H4 (cell line): ENCODE measurements around the gene CRHR1. TPM values are rescaled to one million over a fixed set of nuclear protein-coding genes. Genes with fewer than 3 reads are reported as not detected.

Experiments used
- DNase-seq: peaks from one replicate; pipeline ENCODE4 v3.0.0-alpha.2; 2015; ENCODE audit warnings: low spot score
- total RNA-seq: library from RNA; depleted of rRNA; stranded (reverse); fragments of >200 nt; shearing (Covaris generic); gene quantifications from 2 replicates; pipeline ENCODE4 v1.2.3, GENCODE V29; 2014; rRNA removed

Gene CRHR1
- total RNA-seq, 1 experiment from 2014 or later: 1.2 TPM

DNA sequence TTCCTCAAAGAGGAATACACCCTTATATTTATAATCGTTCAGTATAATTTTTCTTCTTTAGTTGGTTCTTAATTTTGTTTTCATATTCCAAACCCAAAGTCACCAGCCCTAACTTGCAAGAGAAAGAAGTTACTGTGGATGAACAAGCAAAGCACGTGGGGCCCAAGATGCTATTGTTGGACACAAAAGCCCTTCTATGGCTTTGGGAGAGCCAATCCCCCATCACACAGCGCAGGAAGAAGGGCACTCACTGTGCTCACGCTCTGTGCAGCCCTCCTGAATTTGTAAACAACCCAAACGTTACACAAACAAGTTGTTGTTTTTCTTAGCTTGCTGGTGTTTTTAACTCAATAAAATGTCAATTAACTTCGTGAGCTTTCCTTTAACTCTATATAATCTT, 83.1 kb downstream of the CRHR1 start:
- DNase-seq: no peak

DNA sequence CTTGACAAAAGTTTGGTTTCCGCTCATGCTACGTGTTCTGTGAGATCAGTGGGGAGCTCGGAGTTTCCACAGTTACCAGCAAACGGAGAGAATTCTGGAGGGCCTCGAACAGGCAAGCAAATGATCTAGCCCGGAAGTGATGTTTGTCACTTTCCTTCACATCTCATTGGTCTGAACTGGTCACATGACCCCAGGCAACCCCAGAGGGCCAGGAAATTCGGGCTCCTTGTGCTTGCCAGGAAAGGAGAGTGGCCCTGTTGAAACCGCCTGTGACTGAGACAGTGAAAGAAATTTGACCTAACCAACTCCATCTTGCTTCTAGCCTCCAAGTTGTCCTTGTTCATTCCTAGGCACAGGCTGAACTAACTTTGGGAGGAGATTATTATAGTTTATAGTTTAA, 83.6 kb downstream of the CRHR1 start:
- peak; percentile 64 for DNase-seq

DNA sequence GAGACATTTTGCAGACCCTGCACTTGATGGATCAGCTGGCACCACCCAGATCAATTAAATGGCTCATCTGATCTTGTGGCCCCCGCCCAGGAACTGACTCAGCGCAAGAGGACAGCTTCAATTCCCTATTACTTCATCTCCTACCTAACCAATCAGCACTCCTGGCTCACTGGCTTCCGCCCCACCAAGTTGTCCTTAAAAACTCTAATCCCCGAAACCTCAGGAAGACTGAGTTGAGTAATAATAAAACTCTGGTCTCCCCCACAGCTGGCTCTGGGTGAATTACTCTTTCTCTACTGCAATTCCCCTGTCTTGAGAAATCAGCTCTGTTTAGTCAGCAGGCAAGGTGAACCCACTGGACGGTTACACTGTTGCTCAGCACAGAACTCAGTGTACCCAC, 84.2 kb downstream of the CRHR1 start:
- DNase-seq: no peak

DNA sequence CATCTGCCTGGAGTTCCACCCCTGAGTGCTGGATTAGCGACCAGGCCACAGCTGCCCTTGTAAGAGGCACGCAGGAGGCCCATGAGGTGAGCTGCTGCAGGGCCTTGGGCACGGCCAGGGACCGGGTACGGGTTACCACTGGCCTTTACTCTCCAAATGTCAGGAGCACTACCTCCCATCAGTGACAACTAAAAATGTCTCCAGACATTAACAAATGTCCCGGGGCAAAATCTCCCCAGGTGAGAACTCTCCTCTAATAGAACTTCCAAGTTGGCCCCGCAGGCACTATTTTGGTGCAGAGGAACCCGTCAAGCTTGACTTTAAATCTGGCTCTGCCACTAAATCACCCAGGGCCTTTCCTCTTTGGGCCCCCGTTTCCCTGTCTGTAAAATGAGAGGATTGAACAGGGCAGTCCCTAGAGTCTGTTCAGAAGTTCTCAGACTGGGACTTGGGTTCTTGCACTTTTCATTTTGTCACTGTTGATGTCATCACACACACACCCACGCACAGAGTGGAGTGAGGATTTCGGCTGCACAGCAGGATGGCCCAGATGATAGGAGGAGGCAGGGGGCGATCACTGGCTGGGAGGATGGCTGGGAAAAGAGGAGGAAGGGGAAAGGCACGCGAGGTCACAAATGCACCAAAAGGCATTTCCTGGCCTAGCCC, 85.7 kb downstream of the CRHR1 start:
- no peak for DNase-seq

DNA sequence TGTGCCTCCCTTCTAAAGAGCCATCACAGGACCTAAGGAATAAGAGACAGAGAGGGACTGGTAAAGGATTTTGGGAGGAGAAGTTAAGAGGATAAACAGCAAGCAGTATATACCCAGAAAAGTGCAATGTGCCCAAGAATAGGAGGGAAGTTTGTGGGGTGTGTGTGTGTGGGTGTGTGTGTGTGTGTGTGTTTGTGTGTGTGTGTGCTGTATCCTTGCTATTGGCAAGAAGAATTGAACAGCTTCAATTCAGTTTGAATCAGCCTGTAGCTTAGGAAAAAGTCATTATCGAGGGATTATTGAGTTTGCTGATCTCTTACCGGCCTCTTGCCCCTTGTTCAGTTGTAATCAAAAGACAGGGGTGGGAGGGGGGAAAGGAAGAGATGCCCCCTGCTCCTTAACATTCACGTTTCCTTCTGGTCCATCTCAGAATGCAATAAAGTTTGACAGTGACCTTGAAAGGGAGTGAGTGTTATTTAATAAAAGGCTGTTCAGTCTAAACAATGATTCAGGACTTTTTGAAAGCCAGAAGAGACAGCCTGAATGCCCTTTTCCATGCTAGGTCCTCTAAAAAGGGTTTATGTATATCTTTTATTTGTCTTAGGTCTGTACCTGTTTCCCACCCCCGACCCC, 86.3 kb downstream of the CRHR1 start:
- no peak for DNase-seq

DNA sequence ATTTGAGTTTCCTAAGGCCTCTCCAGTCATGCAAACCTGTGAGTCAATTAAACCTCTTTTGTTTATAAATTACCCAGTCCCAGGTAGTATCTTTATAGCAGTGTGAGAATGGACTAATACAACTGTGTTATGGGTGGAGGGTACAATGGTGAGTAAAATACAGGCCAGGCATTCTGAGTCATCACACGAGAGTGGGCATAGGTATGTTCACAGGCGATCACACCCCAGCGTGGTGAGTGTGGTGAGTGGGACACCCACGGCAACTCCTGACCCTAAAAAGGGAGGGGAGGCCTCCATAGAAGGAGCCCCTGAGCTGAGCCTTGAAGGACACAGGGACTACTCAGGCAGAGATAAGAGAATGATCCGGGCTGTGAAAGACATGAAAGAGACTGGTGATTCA, 87.6 kb downstream of the CRHR1 start:
- DNase-seq: no peak

DNA sequence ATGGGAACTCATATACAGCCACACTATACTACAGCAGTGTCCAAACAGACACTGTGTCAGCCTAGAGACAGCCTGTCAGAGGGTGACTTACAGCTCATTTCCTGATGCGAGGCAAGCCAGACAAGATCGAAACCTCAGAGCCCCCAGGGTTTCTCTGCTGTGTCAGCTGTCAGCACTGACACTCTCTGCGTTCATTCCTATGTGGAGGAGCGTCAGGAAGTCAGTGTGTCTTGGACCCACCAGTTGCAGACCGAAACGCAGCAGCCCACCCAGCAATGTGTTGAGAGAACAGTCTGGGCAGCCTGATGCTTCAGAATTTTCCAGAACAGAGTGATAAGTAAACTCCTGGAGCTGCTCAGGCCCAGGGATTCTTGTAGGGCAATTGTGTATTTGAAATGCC, 89.6 kb downstream of the CRHR1 start:
- DNase-seq: no peak

DNA sequence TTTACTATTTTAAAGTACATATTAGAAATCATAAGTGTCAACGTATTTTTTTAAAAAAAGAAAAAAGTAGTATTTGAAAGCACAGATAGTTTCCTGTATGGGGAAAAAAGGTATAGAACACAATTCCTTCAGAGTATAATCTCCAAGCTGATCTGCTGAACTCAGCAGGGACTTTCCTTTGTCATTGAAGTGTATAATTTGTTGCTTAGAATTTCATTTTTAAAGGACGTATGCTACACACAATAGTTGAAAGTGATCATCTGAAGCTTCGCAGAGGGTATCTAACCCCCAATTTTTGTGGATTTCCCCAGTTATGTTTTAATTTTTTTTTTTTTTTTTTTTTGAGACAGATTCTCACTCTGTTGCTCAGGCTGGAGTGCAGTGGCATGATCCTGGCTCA, 90.0 kb downstream of the CRHR1 start:
- DNase-seq: no peak

DNA sequence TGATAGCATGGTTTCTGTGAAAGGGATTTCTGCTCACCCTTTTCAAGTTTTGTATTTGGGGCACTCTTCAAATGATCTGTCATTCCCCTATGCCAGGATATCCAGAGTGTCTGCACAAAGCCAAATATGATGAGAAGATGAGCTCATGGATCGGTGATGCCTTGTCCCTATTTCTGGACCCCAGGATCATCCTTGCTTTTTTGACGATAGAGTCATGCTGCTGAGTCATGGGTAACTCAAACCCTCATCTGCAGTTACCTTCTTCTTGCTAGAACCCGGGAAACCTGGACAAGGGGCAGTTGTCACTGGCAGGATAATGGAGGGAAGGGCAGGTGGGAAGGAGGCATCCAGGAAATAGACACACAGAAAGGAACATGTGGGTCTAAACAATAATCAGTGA, 92.4 kb downstream of the CRHR1 start:
- no peak for DNase-seq

DNA sequence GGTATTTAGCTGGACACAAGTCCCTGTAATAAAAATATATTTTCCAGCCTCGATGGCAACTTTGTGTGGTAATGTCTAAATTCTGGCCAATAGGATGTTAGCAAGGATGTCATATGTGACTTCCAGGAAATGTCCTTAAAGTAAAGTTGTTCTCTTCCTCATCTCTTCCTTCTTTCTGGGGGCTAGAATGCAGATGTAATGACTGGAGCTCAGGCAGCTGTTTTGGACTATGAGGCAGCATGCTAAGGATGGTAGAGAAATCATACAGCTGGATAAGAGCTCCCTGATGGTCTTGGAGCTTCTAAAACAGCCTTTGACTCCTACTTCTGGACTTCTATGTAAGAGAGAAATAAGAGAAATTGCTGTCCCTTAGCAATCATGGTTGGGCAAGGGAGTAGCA, 93.3 kb downstream of the CRHR1 start:
- DNase-seq: no peak

DNA sequence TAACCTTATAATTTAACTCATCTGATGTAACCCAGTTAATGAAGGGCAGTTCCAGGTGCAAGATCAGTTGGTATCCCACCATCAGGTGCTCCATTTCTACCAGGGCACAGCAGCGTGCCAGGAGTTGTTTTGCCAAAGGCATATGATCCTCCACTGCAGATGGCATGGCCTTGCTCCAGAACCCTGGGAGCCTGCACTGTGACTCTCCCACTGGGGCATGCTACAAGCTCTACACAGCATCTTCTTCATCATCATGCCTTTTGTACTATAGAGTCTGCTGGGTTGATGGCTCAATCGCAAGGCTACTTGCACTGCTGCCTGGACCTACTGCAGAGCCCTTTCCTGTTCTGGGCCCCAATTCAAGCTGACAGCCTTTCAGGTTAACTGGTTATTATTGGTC, 98.9 kb downstream of the CRHR1 start:
- DNase-seq: no peak

Other genes starting within 250 kb of the CRHR1 start
- gene SPPL2C, start 60.6 kb downstream of the CRHR1 start, total RNA-seq: not detected in 2 replicates
- 1.3 and 2.3 TPM in 2 replicates for gene MAPT, start 110.2 kb downstream of the CRHR1 start, total RNA-seq
- gene STH, start 214.9 kb downstream of the CRHR1 start, total RNA-seq: not detected in 2 replicates